D721Med (cell line): ENCODE data around the gene ASB7.

Experiments
- DNase-seq: peaks from one replicate; pipeline ENCODE4 v3.0.0; 2011; ENCODE audit warnings: low spot score; ENCODE audit not compliant: insufficient read length
- FAIRE-seq: peaks from 2 replicates; lab custom pipeline; 2011; peaks lifted over from hg19 to GRCh38; lab: Jason Lieb, UNC
- CTCF ChIP-seq: IDR thresholded peaks from 2 replicates; pipeline ENCODE4 v1.5.1; 2012; ENCODE audit warnings: mild to moderate bottlenecking, control low read depth; ENCODE audit not compliant: insufficient read depth; ENCODE audit errors: missing control alignments

ASB7 gene

GRCh38 chr15:100663915-100664281 is 61.5 kb downstream of the ASB7 start:
- no peak for TF ChIP-seq CTCF
- DNase-seq (no peak), FAIRE-seq (no peak)

GRCh38 chr15:100665570-100665969 is 63.2 kb downstream of the ASB7 start:
- FAIRE-seq (no peak), DNase-seq (no peak)
- no peak for TF ChIP-seq CTCF

GRCh38 chr15:100667405-100668347 is 65.3 kb downstream of the ASB7 start:
- no peak for TF ChIP-seq CTCF
- no peak for FAIRE-seq
- DNase-seq, result no peak

GRCh38 chr15:100668348-100668745 is 66.0 kb downstream of the ASB7 start:
- FAIRE-seq (no peak), DNase-seq (no peak)
- TF ChIP-seq CTCF, result no peak

GRCh38 chr15:100669260-100669659 is 66.9 kb downstream of the ASB7 start:
- no peak for FAIRE-seq
- TF ChIP-seq CTCF, result no peak
- no peak for DNase-seq

GRCh38 chr15:100670505-100671021 is 68.2 kb downstream of the ASB7 start:
- TF ChIP-seq CTCF, result no peak
- no peak for DNase-seq
- no peak for FAIRE-seq
